ENCODE results near the gene ADAP2. TPM values are rescaled to one million over a fixed set of nuclear protein-coding genes. Genes with fewer than 3 reads are reported as not detected.

The ADAP2 gene
- total and polyA plus RNA-seq, 4 donors, result 10.3 to 40.9 (median 27.9) TPM

DNA sequence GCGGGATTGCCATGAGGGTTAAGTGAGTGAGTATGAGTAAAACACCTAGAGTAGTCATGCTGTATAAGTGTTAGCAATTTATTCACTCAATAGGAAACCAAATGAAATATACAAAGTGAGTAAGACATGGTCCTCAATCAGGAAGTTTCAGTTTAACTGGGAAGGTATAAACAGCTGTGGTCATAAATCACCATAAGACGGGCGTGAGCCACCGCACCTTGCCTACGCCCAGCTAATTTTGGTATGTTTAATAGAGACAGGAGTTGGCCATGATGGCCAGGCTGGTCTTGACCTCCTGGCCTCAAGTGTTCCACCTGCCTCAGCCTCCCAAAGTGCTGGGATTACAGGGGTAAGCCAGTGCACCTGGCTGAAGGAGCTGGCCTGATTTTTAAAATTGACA is 76.1 kb downstream of the ADAP2 start:
- WGBS, 2 donors, result 97 to 98% methylated on average over 5 of the region's 5 CpGs
- H3K4me3 ChIP-seq, result no peak overlapping the region
- no peaks in the 10 kb centered on the region for H3K27me3 ChIP-seq (ENCODE audit: control insufficient read depth in 3 of 3, insufficient read depth in 3 of 3, low read length in 2 of 3)
- ATAC-seq (ENCODE audit: insufficient read depth, low FRiP score), result no peak
- H3K4me1 ChIP-seq (ENCODE audit: control insufficient read depth in 5 of 5, insufficient read depth in 5 of 5, low read length in 5 of 5), result no peaks in the 10 kb centered on the region
- H3K36me3 ChIP-seq (ENCODE audit: control insufficient read depth in 4 of 4, insufficient read depth in 4 of 4, low read length in 4 of 4), result peaks cover 9 to 38% (median 19%) of the 10 kb centered on the region in 4 donors
- H3K9me3 ChIP-seq (ENCODE audit: control insufficient read depth in 4 of 4, insufficient read depth in 3 of 4, low read length in 3 of 4), result no peaks in the 10 kb centered on the region
- TF ChIP-seq, protein P1, sequence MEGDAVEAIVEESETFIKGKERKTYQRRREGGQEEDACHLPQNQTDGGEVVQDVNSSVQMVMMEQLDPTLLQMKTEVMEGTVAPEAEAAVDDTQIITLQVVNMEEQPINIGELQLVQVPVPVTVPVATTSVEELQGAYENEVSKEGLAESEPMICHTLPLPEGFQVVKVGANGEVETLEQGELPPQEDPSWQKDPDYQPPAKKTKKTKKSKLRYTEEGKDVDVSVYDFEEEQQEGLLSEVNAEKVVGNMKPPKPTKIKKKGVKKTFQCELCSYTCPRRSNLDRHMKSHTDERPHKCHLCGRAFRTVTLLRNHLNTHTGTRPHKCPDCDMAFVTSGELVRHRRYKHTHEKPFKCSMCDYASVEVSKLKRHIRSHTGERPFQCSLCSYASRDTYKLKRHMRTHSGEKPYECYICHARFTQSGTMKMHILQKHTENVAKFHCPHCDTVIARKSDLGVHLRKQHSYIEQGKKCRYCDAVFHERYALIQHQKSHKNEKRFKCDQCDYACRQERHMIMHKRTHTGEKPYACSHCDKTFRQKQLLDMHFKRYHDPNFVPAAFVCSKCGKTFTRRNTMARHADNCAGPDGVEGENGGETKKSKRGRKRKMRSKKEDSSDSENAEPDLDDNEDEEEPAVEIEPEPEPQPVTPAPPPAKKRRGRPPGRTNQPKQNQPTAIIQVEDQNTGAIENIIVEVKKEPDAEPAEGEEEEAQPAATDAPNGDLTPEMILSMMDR (IDR thresholded peaks at IDR 0.05; ENCODE audit: control extremely low read depth, extremely low read depth), result no peak
- no peak overlapping the region for H3K9ac ChIP-seq (ENCODE audit: insufficient read depth in 1 of 2, low read length in 2 of 2)
- H3K27ac ChIP-seq (ENCODE audit: low read depth in 1 of 2, low read length in 1 of 2), result no peak overlapping the region
- no peak for DNase-seq

DNA sequence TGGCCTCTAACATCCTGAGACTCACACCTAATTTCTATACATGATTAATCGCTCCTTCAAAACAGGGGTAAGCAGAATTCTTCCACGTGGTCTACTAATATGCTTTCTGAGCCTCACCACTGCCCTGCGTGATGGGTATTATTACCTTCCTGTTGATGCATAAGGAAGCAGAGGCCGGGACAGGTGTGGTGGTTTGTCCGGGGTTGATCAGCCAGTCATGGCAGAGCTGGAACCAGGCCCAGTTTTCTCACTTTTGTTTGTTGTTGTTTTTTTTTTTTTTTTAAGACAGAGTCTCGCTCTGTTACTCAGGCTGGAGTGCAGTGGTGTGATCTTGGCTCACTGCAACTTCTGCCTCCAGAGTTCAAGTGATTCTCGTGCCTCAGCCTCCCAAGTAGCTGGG is 80.3 kb downstream of the ADAP2 start:
- no peak for DNase-seq
- H3K4me3 ChIP-seq, result no peak overlapping the region
- 91 to 93% methylated on average over 7 of the region's 7 CpGs for WGBS, 2 donors
- no peaks in the 10 kb centered on the region for H3K9me3 ChIP-seq (ENCODE audit: control insufficient read depth in 4 of 4, insufficient read depth in 3 of 4, low read length in 3 of 4)
- H3K27me3 ChIP-seq (ENCODE audit: control insufficient read depth in 3 of 3, insufficient read depth in 3 of 3, low read length in 2 of 3), result no peaks in the 10 kb centered on the region
- no peak overlapping the region for H3K9ac ChIP-seq (ENCODE audit: insufficient read depth in 1 of 2, low read length in 2 of 2)
- H3K36me3 ChIP-seq (ENCODE audit: control insufficient read depth in 4 of 4, insufficient read depth in 4 of 4, low read length in 4 of 4), result peaks cover 9 to 27% (median 11%) of the 10 kb centered on the region in 4 donors
- H3K27ac ChIP-seq (ENCODE audit: low read depth in 1 of 2, low read length in 1 of 2), result no peak overlapping the region
- no peak for ATAC-seq (ENCODE audit: insufficient read depth, low FRiP score)
- TF ChIP-seq, protein P1 (IDR thresholded peaks at IDR 0.05; ENCODE audit: control extremely low read depth, extremely low read depth), result no peak
- H3K4me1 ChIP-seq (ENCODE audit: control insufficient read depth in 5 of 5, insufficient read depth in 5 of 5, low read length in 5 of 5), result no peaks in the 10 kb centered on the region

DNA sequence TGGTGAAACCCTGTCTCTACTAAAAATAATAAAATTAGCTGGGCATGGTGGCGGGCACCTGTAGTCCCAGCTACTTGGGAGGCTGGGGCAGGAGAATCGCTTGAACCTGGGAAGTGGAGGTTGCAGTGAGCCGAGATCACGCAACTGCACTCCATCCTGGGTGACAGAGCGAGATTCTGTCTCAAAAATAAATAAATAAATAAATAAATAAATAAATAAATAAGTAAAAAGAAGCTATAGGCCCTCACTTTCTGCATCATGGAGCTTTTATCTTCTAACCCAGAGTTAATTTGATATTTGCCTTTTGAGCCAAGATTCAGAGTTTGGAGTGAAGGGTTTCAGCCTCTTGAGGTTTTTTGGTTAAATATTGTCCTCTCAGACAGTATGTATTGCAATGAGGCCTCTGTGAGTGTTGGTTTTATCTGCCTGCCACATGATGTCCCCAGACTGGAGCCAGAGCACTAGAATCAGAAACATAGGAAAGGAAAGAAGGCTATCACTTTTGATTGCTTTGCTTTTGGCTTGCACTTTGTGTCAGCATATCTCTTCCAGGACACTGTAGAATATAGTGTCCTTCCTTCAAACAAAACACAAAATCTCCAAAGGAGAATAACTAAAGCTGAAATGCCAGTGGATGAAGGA is 81.6 kb downstream of the ADAP2 start:
- TF ChIP-seq, protein P1 (IDR thresholded peaks at IDR 0.05; ENCODE audit: control extremely low read depth, extremely low read depth), result no peak
- Histone ChIP-seq H3K36me3 (ENCODE audit: control insufficient read depth in 4 of 4, insufficient read depth in 4 of 4, low read length in 4 of 4) (peaks cover 0 to 18% (median 5%) of the 10 kb centered on the region in 4 donors), H3K4me1 (ENCODE audit: control insufficient read depth in 5 of 5, insufficient read depth in 5 of 5, low read length in 5 of 5) (peaks cover 0 to 4% (median 0%) of the 10 kb centered on the region in 5 donors), H3K27ac (ENCODE audit: low read depth in 1 of 2, low read length in 1 of 2) (no peak overlapping the region), H3K9ac (ENCODE audit: insufficient read depth in 1 of 2, low read length in 2 of 2) (no peak overlapping the region), H3K9me3 (ENCODE audit: control insufficient read depth in 4 of 4, insufficient read depth in 3 of 4, low read length in 3 of 4) (no peaks in the 10 kb centered on the region), H3K4me3 (no peak overlapping the region), H3K27me3 (ENCODE audit: control insufficient read depth in 3 of 3, insufficient read depth in 3 of 3, low read length in 2 of 3) (no peaks in the 10 kb centered on the region)
- DNase-seq (no peak), ATAC-seq (ENCODE audit: insufficient read depth, low FRiP score) (no peak)
- 97 to 98% methylated on average over 5 of the region's 5 CpGs for WGBS, 2 donors

DNA sequence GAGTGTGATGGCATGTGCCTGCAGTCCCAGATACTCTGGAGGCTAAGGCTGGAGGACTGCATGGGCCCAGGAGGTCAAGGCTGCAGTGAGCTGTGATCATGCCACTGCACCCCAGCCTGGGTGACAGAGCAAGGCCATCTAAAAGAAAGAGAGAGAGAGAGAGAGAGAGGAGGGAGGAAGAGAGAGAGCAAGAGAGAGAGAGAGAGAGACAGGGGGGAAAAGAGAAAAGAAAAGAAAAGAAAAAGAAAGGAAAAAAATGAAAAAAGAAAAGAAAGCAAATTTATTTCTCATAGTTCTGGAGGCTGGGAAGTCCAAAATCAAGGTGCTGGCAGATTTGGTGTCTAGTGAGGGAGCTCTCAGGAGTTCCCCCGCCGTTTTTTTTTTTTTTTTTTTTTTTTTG is 82.4 kb downstream of the ADAP2 start:
- no peak overlapping the region for H3K9ac ChIP-seq (ENCODE audit: insufficient read depth in 1 of 2, low read length in 2 of 2)
- peaks cover 0 to 11% (median 2%) of the 10 kb centered on the region in 4 donors for H3K36me3 ChIP-seq (ENCODE audit: control insufficient read depth in 4 of 4, insufficient read depth in 4 of 4, low read length in 4 of 4)
- peaks cover 0 to 4% (median 0%) of the 10 kb centered on the region in 5 donors for H3K4me1 ChIP-seq (ENCODE audit: control insufficient read depth in 5 of 5, insufficient read depth in 5 of 5, low read length in 5 of 5)
- ATAC-seq (ENCODE audit: insufficient read depth, low FRiP score) (no peak), DNase-seq (no peak)
- H3K27ac ChIP-seq (ENCODE audit: low read depth in 1 of 2, low read length in 1 of 2), result no peak overlapping the region
- WGBS, 2 donors, result 90 to 100% methylated on average over 2 of the region's 2 CpGs
- H3K4me3 ChIP-seq, result no peak overlapping the region
- H3K27me3 ChIP-seq (ENCODE audit: control insufficient read depth in 3 of 3, insufficient read depth in 3 of 3, low read length in 2 of 3), result no peaks in the 10 kb centered on the region
- H3K9me3 ChIP-seq (ENCODE audit: control insufficient read depth in 4 of 4, insufficient read depth in 3 of 4, low read length in 3 of 4), result no peaks in the 10 kb centered on the region
- TF ChIP-seq, protein P1 (IDR thresholded peaks at IDR 0.05; ENCODE audit: control extremely low read depth, extremely low read depth), result no peak
